Prostate gland (tissue), 2 donors: Measurements from ENCODE around the gene PTPRG.

Source experiments
- CTCF ChIP-seq, 4 experiments: fragments of 200-600 bp in 2 of 4; fragments of 450-650 bp in 2 of 4; sonication (generic) in 2 of 4; IDR thresholded peaks; 1 replicate in 3 of 4; 2 replicates in 1 of 4; pipeline ENCODE4 v1.5.1; 2016 to 2019; ENCODE audit warnings: antibody characterized with exemption in 4 of 4, mild to moderate bottlenecking in 2 of 4, moderate library complexity in 2 of 4
- POLR2A ChIP-seq: fragments of 450-650 bp; IDR thresholded peaks from one replicate; pipeline ENCODE4 v1.6.1; 2016; ENCODE audit warnings: antibody characterized with exemption, mild to moderate bottlenecking

GRCh38 chr3:61730577-61731231, 169.3 kb downstream of the PTPRG start:
- no peak for TF ChIP-seq CTCF (IDR thresholded peaks at IDR 0.05)
- no peak for TF ChIP-seq POLR2A
